Stimulated activated naive B cell treated with anti-CD40 and anti-IgM and Interleukin-4, amounts not matched to agents 10 μg/mL and 1 μg/mL and 100 μg/mL, for 72 hours (primary cell): ENCODE data around the gene DUSP12.
A peak's percentile ranks its signal among the peaks of the same experiment; 100 is the strongest.
"Not testable (repeated sequence)": the region's sequence is repeated elsewhere in the genome, so short reads cannot be mapped to it uniquely, and the experiment has no call there.

Source experiments
- ATAC-seq, 2 donors: fragments of 150-1000 bp; cut with Tn5 transposase; replicated peaks; 2 replicates each; pipeline ENCODE4 v1.10.0; 2021; ENCODE audit warnings: moderate library complexity in 1 of 2
- DNase-seq: peaks from one replicate; pipeline ENCODE4 v3.0.0; 2021
- H3K27ac Mint-ChIP-seq: one replicate; pipeline ENCODE4 v1.8.0; 2022; ENCODE audit warnings: mild to moderate bottlenecking, mixed read lengths
- H3K27me3 Mint-ChIP-seq, 2 donors: one replicate each; pipeline ENCODE4 v1.8.0; 2022; ENCODE audit warnings: mixed read lengths in 2 of 2
- H3K36me3 Mint-ChIP-seq, 2 donors: one replicate each; pipeline ENCODE4 v1.8.0; 2022; ENCODE audit warnings: mixed read lengths in 2 of 2, mild to moderate bottlenecking in 1 of 2
- H3K4me1 Mint-ChIP-seq, 2 donors: one replicate each; pipeline ENCODE4 v1.8.0; 2022; ENCODE audit warnings: mixed read lengths in 2 of 2, mild to moderate bottlenecking in 1 of 2
- H3K4me3 Mint-ChIP-seq, 2 donors: one replicate each; pipeline ENCODE4 v1.8.0; 2022; ENCODE audit warnings: mild to moderate bottlenecking in 2 of 2, mixed read lengths in 2 of 2, moderate library complexity in 1 of 2
- H3K9me3 Mint-ChIP-seq, 2 donors: one replicate each; pipeline ENCODE4 v1.8.0; 2022; ENCODE audit warnings: mixed read lengths in 2 of 2, mild to moderate bottlenecking in 1 of 2

DUSP12 gene

DNA sequence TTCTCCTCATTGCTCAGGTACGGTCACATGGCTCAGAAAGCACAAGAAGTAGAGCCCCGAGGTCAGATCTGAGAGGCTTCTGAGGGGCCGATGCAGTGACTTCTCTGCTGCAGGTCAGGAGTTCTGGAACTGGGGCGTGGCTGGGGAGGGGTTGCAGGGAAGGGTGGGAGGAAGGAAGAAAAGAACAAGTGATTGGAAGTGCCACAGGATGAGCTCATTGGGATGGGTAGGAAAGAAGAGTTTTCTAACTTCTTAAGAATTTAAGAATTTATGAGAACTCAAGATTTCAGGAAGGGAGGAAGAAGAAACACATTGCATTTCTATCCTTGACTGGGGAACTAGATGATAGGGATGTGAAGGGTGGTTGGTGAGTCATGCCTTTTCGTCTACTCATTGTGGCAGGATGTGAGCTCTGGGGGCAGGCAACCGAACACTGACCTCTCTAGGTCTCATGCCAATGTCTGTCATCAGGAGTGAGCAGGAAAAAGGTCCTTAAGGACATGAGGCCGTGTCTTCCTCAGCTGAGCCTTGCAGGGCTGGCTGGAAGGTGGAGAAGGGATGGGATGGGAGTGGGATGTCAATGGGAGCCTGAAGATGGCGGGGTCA, 27.7 kb upstream of the DUSP12 start:
- H3K36me3 Mint-ChIP-seq, result peaks cover 0 to 2% of the 10 kb centered on the region in 2 donors
- H3K4me3 Mint-ChIP-seq, result peak overlapping the region; percentile 6 to 46
- ATAC-seq, result peak; percentile 33 to 40
- no peaks in the 10 kb centered on the region for H3K27me3 Mint-ChIP-seq
- H3K9me3 Mint-ChIP-seq, result no peaks in the 10 kb centered on the region
- H3K4me1 Mint-ChIP-seq, result peaks cover 52 to 84% of the 10 kb centered on the region in 2 donors
- no peak for DNase-seq
- peak overlapping the region; percentile 16 for H3K27ac Mint-ChIP-seq

- H3K4me3 Mint-ChIP-seq, result no peak overlapping the region
- no peak for DNase-seq
- H3K27me3 Mint-ChIP-seq, result no peaks in the 10 kb centered on the region
- peaks cover 46 to 80% of the 10 kb centered on the region in 2 donors for H3K4me1 Mint-ChIP-seq
- peaks cover 0 to 2% of the 10 kb centered on the region in 2 donors for H3K36me3 Mint-ChIP-seq
- no peak for ATAC-seq
- H3K9me3 Mint-ChIP-seq, result no peaks in the 10 kb centered on the region
- H3K27ac Mint-ChIP-seq, result no peak overlapping the region
Observed at GRCh38 chr1:161722406-161722805, 27.2 kb upstream of the DUSP12 start.

GRCh38 chr1:161723459-161724141, 26.0 kb upstream of the DUSP12 start:
- H3K9me3 Mint-ChIP-seq, result no peaks in the 10 kb centered on the region
- H3K27me3 Mint-ChIP-seq, result no peaks in the 10 kb centered on the region
- peaks cover 48 to 82% of the 10 kb centered on the region in 2 donors for H3K4me1 Mint-ChIP-seq
- no peak overlapping the region for H3K27ac Mint-ChIP-seq
- peaks cover 0 to 2% of the 10 kb centered on the region in 2 donors for H3K36me3 Mint-ChIP-seq
- DNase-seq (no peak), ATAC-seq (no peak)
- no peak overlapping the region for H3K4me3 Mint-ChIP-seq

DNA sequence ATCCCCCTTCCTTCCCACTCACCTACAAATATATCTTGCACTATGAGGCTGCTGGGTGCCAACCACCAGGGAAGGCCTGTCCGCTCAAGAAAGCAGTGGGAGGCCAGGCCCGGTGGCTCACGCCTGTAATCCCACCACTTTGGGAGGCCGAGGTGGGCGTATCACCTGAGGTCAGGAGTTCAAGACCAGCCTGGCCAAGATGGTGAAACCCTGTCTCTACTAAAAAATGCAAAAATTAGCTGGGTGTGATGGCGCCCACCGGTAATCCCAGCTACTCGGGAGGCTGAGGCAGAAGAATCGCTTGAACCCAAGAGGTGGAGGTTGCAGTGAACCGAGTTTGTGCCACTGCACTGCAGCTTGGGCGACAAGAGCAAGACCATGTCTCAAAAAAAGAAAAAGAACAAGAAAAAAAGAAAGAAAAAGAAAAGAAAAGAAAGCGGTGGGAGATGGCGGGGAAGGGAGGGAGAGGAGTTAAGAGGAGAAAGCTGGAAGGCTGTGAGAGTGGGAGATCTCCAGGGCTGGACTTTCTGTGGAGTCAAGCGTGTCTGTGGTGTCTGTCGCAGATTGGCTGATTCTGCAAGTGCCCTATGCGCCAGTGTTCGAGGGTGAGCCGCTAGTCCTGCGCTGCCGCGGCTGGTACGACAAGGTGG, 24.2 kb upstream of the DUSP12 start:
- Mint-ChIP-seq H3K4me3 (peak overlapping the region; percentile 87 to 98), H3K4me1 (peaks cover 48 to 82% of the 10 kb centered on the region in 2 donors)
- H3K27me3 Mint-ChIP-seq, H3K9me3 Mint-ChIP-seq, DNase-seq, H3K27ac Mint-ChIP-seq, ATAC-seq, H3K36me3 Mint-ChIP-seq: not testable (repeated sequence)

DNA sequence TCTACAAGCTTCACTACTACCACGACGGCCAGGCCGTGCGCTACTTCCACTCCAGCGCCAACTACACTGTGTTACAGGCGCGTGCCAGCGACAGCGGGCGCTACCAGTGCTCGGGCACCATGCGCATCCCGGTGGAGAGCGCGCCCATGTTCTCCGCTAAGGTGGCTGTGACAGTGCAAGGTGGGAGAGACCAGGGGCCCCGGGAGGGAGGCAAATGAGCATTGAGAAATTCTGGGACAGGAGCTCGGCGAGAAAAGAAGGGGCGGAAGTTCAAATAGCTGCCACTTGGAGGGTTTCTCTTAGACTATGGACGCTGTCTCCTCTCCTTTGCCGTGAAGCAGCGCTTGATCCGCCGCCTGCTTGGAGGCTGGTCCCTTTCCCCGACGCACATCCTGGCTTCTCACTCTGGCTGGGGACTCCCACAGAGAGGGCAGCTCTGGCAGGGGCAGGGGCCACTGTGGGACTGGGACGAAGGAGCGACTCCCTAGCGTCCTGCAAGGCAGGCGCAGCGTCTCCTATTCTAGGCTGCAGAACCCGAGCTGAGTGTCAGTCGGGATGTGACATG, 23.6 kb upstream of the DUSP12 start:
- Mint-ChIP-seq H3K4me3 (peak overlapping the region; percentile 87 to 98), H3K4me1 (peaks cover 48 to 79% of the 10 kb centered on the region in 2 donors), H3K27me3 (no peaks in the 10 kb centered on the region), H3K9me3 (no peaks in the 10 kb centered on the region), H3K36me3 (peaks cover 0 to 2% of the 10 kb centered on the region in 2 donors), H3K27ac (peak overlapping the region; percentile 80)
- DNase-seq (no peak), ATAC-seq (peak; percentile 33 to 37)

GRCh38 chr1:161726473-161727255, 22.9 kb upstream of the DUSP12 start:
- ATAC-seq (peak; percentile 56 to 68), DNase-seq (no peak)
- Mint-ChIP-seq H3K27ac (peak overlapping the region; percentile 90), H3K27me3 (no peaks in the 10 kb centered on the region), H3K4me1 (peaks cover 44 to 72% of the 10 kb centered on the region in 2 donors), H3K4me3 (peak overlapping the region; percentile 87 to 98), H3K36me3 (peaks cover 0 to 2% of the 10 kb centered on the region in 2 donors), H3K9me3 (no peaks in the 10 kb centered on the region)

DNA sequence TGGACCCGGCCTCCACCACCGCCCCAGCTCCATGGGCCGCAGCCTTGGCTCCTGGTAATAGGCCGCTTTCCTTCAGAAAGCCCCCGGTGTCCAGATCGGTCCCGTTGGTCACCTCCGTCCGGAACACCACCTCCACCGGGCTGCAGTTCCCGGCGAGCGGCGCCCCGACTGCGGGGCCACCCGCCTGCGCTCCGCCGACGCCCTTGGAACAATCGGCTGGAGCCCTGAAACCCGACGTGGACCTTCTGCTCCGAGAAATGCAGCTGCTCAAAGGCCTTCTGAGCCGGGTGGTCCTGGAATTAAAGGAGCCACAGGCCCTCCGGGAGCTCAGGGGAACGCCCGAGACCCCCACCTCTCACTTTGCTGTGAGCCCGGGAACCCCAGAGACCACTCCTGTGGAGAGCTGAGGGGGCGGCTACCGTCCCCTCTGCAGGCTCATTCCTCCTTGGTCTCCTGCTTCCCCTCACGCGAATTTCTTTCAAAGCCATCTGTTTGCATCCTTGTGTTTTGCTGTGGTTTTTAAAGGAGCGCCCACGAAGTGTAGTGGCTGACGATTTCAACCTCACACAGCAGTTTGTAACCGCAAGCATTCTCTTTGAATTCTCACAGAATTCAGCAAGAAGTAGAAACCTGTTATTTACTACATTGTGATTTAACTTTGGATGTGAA, 22.2 kb upstream of the DUSP12 start:
- Mint-ChIP-seq H3K36me3 (no peaks in the 10 kb centered on the region), H3K4me1 (peaks cover 37 to 65% of the 10 kb centered on the region in 2 donors), H3K27me3 (no peaks in the 10 kb centered on the region), H3K9me3 (no peaks in the 10 kb centered on the region), H3K4me3 (peak overlapping the region; percentile 87 to 98), H3K27ac (peak overlapping the region; percentile 90)
- ATAC-seq (peak; percentile 10 to 13), DNase-seq (no peak)

DNA sequence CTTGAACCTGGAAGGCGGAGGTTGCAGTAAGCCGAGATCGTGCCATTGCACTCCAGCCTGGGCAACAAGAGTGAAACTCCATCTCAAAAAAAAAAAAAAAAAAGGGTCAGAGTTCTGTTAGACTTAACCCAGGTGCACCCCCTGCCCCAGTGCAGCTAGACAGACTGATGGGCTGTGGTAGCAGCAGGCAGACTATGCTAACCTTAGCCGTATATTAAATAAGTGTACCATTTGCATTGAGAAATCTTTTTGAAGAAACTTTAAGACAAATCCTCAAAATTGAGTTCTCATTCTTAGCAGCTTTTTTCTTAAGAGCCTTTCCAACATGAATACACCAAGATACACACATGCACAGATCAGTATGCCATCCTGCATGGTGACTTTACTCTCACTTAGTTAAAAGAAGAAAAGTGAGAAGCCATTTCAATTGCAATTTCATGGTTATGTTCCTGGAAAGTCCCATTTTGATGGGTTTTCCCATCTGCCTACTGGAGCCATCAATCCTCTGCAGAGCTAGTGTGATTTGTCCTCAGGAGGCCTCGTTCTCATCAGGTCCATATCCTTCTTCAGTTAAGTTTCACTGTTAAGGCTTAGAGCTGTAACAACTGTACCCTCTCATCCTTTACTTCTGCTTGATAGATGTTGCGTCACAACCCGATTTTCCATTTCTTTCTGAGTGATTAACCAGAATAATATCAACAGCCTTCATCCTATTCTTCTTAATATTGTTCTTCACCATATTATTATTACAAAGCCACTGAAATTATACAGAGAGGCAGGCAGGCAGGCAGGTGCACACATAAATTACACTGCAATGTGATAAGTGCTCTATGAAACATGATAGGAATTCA, 21.0 kb upstream of the DUSP12 start:
- Mint-ChIP-seq H3K27ac (peak overlapping the region; percentile 20), H3K36me3 (no peaks in the 10 kb centered on the region), H3K4me3 (no peak overlapping the region), H3K4me1 (peaks cover 35 to 52% of the 10 kb centered on the region in 2 donors), H3K9me3 (no peaks in the 10 kb centered on the region), H3K27me3 (no peaks in the 10 kb centered on the region)
- DNase-seq (no peak), ATAC-seq (peak in 1 of 2 donors; percentile 14)

DNA sequence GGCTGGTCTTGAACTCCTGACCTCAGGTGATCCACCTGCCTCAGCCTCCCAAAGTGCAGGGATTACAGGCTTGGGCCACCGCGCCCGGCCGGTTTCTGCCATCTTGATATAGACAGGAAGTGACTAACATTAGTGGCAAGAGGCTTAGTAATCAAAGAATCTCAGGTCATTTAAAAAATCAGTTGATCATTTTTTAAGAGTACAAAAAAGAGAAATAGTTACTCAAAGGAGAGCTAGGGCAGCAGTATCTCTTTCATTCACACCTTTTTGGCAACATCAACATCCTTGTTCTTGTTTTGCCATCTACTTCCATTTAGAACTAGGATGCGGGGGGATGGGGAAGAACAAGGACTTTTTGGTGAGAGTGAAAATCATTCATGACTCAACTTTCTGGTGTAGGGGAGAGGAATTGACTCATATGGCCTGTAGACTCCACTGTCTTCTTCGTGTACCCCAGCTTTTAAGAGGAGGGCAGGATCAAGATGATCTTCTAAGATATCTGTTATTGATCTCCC, 19.5 kb upstream of the DUSP12 start:
- H3K27ac Mint-ChIP-seq, result peak overlapping the region; percentile 31
- no peak for DNase-seq

GRCh38 chr1:161731241-161731640, 18.3 kb upstream of the DUSP12 start:
- Mint-ChIP-seq H3K27me3 (no peaks in the 10 kb centered on the region), H3K27ac (no peak overlapping the region), H3K36me3 (no peaks in the 10 kb centered on the region), H3K4me3 (no peak overlapping the region), H3K9me3 (no peaks in the 10 kb centered on the region), H3K4me1 (peaks cover 26 to 43% of the 10 kb centered on the region in 2 donors)
- ATAC-seq (no peak), DNase-seq (no peak)

More for the DNA sequence above, 19.5 kb upstream of the DUSP12 start:
- peaks cover 31 to 43% of the 10 kb centered on the region in 2 donors for H3K4me1 Mint-ChIP-seq
- H3K9me3 Mint-ChIP-seq, result no peaks in the 10 kb centered on the region
- ATAC-seq, result no peak
- no peaks in the 10 kb centered on the region for H3K27me3 Mint-ChIP-seq
- no peak overlapping the region for H3K4me3 Mint-ChIP-seq
- no peaks in the 10 kb centered on the region for H3K36me3 Mint-ChIP-seq

GRCh38 chr1:161731981-161732718, 17.4 kb upstream of the DUSP12 start:
- no peaks in the 10 kb centered on the region for H3K36me3 Mint-ChIP-seq
- no peak overlapping the region for H3K27ac Mint-ChIP-seq
- no peak for DNase-seq
- no peak for ATAC-seq
- H3K27me3 Mint-ChIP-seq, result no peaks in the 10 kb centered on the region
- H3K4me1 Mint-ChIP-seq, result peaks cover 29 to 48% of the 10 kb centered on the region in 2 donors
- H3K9me3 Mint-ChIP-seq, result no peaks in the 10 kb centered on the region
- no peak overlapping the region for H3K4me3 Mint-ChIP-seq

- H3K27ac Mint-ChIP-seq, result no peak overlapping the region
- no peaks in the 10 kb centered on the region for H3K36me3 Mint-ChIP-seq
- H3K27me3 Mint-ChIP-seq, result no peaks in the 10 kb centered on the region
- DNase-seq (no peak), ATAC-seq (no peak)
- H3K4me3 Mint-ChIP-seq, result no peak overlapping the region
- H3K9me3 Mint-ChIP-seq, result no peaks in the 10 kb centered on the region
- peaks cover 24 to 38% of the 10 kb centered on the region in 2 donors for H3K4me1 Mint-ChIP-seq
Observed at GRCh38 chr1:161733526-161733925, 16.1 kb upstream of the DUSP12 start.
